Islet of Langerhans (tissue), 1 donor: ENCODE results near the gene VSIG10L.

Experiments used
- FAIRE-seq: peaks from one replicate; lab custom pipeline; 2011; peaks lifted over from hg19 to GRCh38; lab: Jason Lieb, UNC

Gene VSIG10L

GRCh38 chr19:51341976-51342580, at the start of gene VSIG10L:
TSS of gene VSIG10L (minus strand) at chr19:51342139. CDS start at chr19:51342124, 15 bp downstream.
- FAIRE-seq, result no peak

- no peak for FAIRE-seq
Measured at GRCh38 chr19:51391073-51391611, 49.2 kb upstream of the VSIG10L start.

GRCh38 chr19:51389143-51389542, 47.2 kb upstream of the VSIG10L start:
- FAIRE-seq, result no peak

- FAIRE-seq, result no peak
Measured at GRCh38 chr19:51387924-51388389, 46.0 kb upstream of the VSIG10L start, which contains the start of gene LIM2. TSS of gene LIM2 (minus strand) at chr19:51387974. CDS start at chr19:51387443, 531 bp downstream.

- no peak for FAIRE-seq
Measured at GRCh38 chr19:51386882-51387520, 45.1 kb upstream of the VSIG10L start.

- no peak for FAIRE-seq
Measured at GRCh38 chr19:51382004-51382403, 40.1 kb upstream of the VSIG10L start.

GRCh38 chr19:51380379-51380778, 38.4 kb upstream of the VSIG10L start:
- FAIRE-seq, result no peak

- no peak for FAIRE-seq
Measured at GRCh38 chr19:51377422-51377821, 35.5 kb upstream of the VSIG10L start.

- FAIRE-seq, result no peak
Measured at GRCh38 chr19:51375504-51376221, 33.7 kb upstream of the VSIG10L start.

- FAIRE-seq, result no peak
Measured at GRCh38 chr19:51372649-51373504, 30.9 kb upstream of the VSIG10L start, which contains the start of gene NKG7. TSS of gene NKG7 (minus strand) at chr19:51372654. CDS start at chr19:51372535, 119 bp downstream.

GRCh38 chr19:51372021-51372648, 30.2 kb upstream of the VSIG10L start:
- FAIRE-seq, result no peak

- FAIRE-seq, result no peak
Measured at GRCh38 chr19:51371186-51371690, 29.3 kb upstream of the VSIG10L start.

GRCh38 chr19:51370230-51370629, 28.3 kb upstream of the VSIG10L start:
- no peak for FAIRE-seq

- FAIRE-seq, result no peak
Measured at GRCh38 chr19:51368366-51369282, 26.7 kb upstream of the VSIG10L start, which contains the start of gene CLDND2. TSS of gene CLDND2 (minus strand) at chr19:51369003. CDS start at chr19:51368577, 426 bp downstream.

GRCh38 chr19:51367565-51368365, 25.8 kb upstream of the VSIG10L start:
- no peak for FAIRE-seq

GRCh38 chr19:51367255-51367564, 25.3 kb upstream of the VSIG10L start:
- FAIRE-seq, result no peak

- FAIRE-seq, result no peak
Measured at GRCh38 chr19:51366389-51367254, 24.7 kb upstream of the VSIG10L start.

GRCh38 chr19:51365965-51366388, 24.0 kb upstream of the VSIG10L start, which contains the start of gene ETFB:
TSS of gene ETFB (minus strand) at chr19:51366388. CDS start at chr19:51366326, 62 bp downstream.
- FAIRE-seq, result no peak
